Epidermal melanocyte (primary cell): ENCODE measurements around the gene HNRNPA1L2.
"Not testable (repeated sequence)": the region's sequence is repeated elsewhere in the genome, so short reads cannot be mapped to it uniquely, and the experiment has no call there.

Experiments
- DNase-seq: peaks from one replicate; pipeline ENCODE4 v3.0.0; 2011; ENCODE audit warnings: low spot score; ENCODE audit not compliant: insufficient read length

The HNRNPA1L2 gene

GRCh38 chr13:52642131-52642530, at the start of gene HNRNPA1L2:
TSS of gene HNRNPA1L2 (plus strand) at chr13:52642431. CDS start at chr13:52642493, 62 bp downstream.
- no peak for DNase-seq

- DNase-seq: not testable (repeated sequence)
Measured at GRCh38 chr13:52593175-52593574, 49.1 kb upstream of the HNRNPA1L2 start.

GRCh38 chr13:52593812-52594211, 48.4 kb upstream of the HNRNPA1L2 start:
- not testable (repeated sequence) for DNase-seq

GRCh38 chr13:52594295-52594694, 47.9 kb upstream of the HNRNPA1L2 start:
- not testable (repeated sequence) for DNase-seq

- DNase-seq: peak; percentile 13
Measured at GRCh38 chr13:52597676-52598075, 44.6 kb upstream of the HNRNPA1L2 start.

GRCh38 chr13:52599037-52599847, 43.0 kb upstream of the HNRNPA1L2 start:
- DNase-seq: peak; percentile 14

- DNase-seq: peak; percentile 18
Measured at GRCh38 chr13:52599848-52600603, 42.2 kb upstream of the HNRNPA1L2 start.

GRCh38 chr13:52600666-52601065, 41.6 kb upstream of the HNRNPA1L2 start:
- peak; percentile 15 for DNase-seq

- DNase-seq: not testable (repeated sequence)
Measured at GRCh38 chr13:52603316-52603715, 38.9 kb upstream of the HNRNPA1L2 start.

GRCh38 chr13:52606126-52606525, 36.1 kb upstream of the HNRNPA1L2 start:
- DNase-seq: not testable (repeated sequence)

GRCh38 chr13:52606795-52607194, 35.4 kb upstream of the HNRNPA1L2 start:
- DNase-seq: not testable (repeated sequence)

GRCh38 chr13:52608184-52608583, 34.0 kb upstream of the HNRNPA1L2 start:
- not testable (repeated sequence) for DNase-seq

- DNase-seq: peak; percentile 49
Measured at GRCh38 chr13:52609013-52609606, 33.1 kb upstream of the HNRNPA1L2 start.

GRCh38 chr13:52610158-52610557, 32.1 kb upstream of the HNRNPA1L2 start:
- DNase-seq: not testable (repeated sequence)

GRCh38 chr13:52615134-52615801, 27.0 kb upstream of the HNRNPA1L2 start:
- DNase-seq: no peak

- no peak for DNase-seq
Measured at GRCh38 chr13:52615812-52616211, 26.4 kb upstream of the HNRNPA1L2 start.

- DNase-seq: peak; percentile 84
Measured at GRCh38 chr13:52617070-52618060, 24.9 kb upstream of the HNRNPA1L2 start.

- DNase-seq: not testable (repeated sequence)
Measured at GRCh38 chr13:52631083-52631690, 11.0 kb upstream of the HNRNPA1L2 start.

GRCh38 chr13:52638666-52639328, 3.4 kb upstream of the HNRNPA1L2 start:
- DNase-seq: no peak
